ENCODE measurements around the gene PLA2G3.
"Not testable (repeated sequence)": the region's sequence is repeated elsewhere in the genome, so short reads cannot be mapped to it uniquely, and the experiment has no call there.

Gene PLA2G3
- total RNA-seq, result 0 reads per million in 2 experiments

- DNase-seq (ENCODE audit: low read depth), result no peak
These were observed at the start of gene PLA2G3 for GRCh38 chr22:31139866-31140716. PLA2G3 (minus strand) TSS chr22:31140508; CDS start chr22:31140354, 154 bp downstream.

- no peak for DNase-seq (ENCODE audit: low read depth)
These were observed 47.3 kb upstream of the PLA2G3 start for GRCh38 chr22:31187627-31188026.

GRCh38 chr22:31185056-31185455 lies 44.7 kb upstream of the PLA2G3 start:
- no peak for DNase-seq (ENCODE audit: low read depth)

- DNase-seq (ENCODE audit: low read depth), result no peak
These were observed 43.7 kb upstream of the PLA2G3 start for GRCh38 chr22:31184015-31184414.

GRCh38 chr22:31179345-31179744 lies 39.0 kb upstream of the PLA2G3 start:
- DNase-seq (ENCODE audit: low read depth), result no peak

GRCh38 chr22:31178859-31179258 lies 38.6 kb upstream of the PLA2G3 start:
- DNase-seq (ENCODE audit: low read depth), result no peak

- no peak for DNase-seq (ENCODE audit: low read depth)
These were observed 37.3 kb upstream of the PLA2G3 start for GRCh38 chr22:31177420-31178162.

- DNase-seq (ENCODE audit: low read depth), result no peak
These were observed 36.6 kb upstream of the PLA2G3 start for GRCh38 chr22:31176923-31177322.

GRCh38 chr22:31173386-31174145 lies 33.3 kb upstream of the PLA2G3 start:
- DNase-seq (ENCODE audit: low read depth), result no peak

GRCh38 chr22:31171734-31172133 lies 31.4 kb upstream of the PLA2G3 start:
- not testable (repeated sequence) for DNase-seq (ENCODE audit: low read depth)

- no peak for DNase-seq (ENCODE audit: low read depth)
These were observed 30.7 kb upstream of the PLA2G3 start for GRCh38 chr22:31170971-31171370.

GRCh38 chr22:31162015-31162765 lies 21.9 kb upstream of the PLA2G3 start:
- DNase-seq (ENCODE audit: low read depth), result no peak

- no peak for DNase-seq (ENCODE audit: low read depth)
These were observed 21.1 kb upstream of the PLA2G3 start for GRCh38 chr22:31161386-31161785.

- DNase-seq (ENCODE audit: low read depth), result peak; percentile 3
These were observed 20.1 kb upstream of the PLA2G3 start for GRCh38 chr22:31160328-31160978.

- DNase-seq (ENCODE audit: low read depth), result no peak
These were observed 15.1 kb upstream of the PLA2G3 start for GRCh38 chr22:31155422-31155821.

GRCh38 chr22:31154975-31155374 lies 14.7 kb upstream of the PLA2G3 start:
- no peak for DNase-seq (ENCODE audit: low read depth)

GRCh38 chr22:31153357-31153756 lies 13.0 kb upstream of the PLA2G3 start:
- no peak for DNase-seq (ENCODE audit: low read depth)

GRCh38 chr22:31151872-31152271 lies 11.6 kb upstream of the PLA2G3 start:
- no peak for DNase-seq (ENCODE audit: low read depth)

- no peak for DNase-seq (ENCODE audit: low read depth)
These were observed 10.3 kb upstream of the PLA2G3 start for GRCh38 chr22:31150615-31151014.

- DNase-seq (ENCODE audit: low read depth), result no peak
These were observed 8.8 kb upstream of the PLA2G3 start for GRCh38 chr22:31148953-31149627.

Measured in T follicular helper cell (primary cell).